ENCODE data around the gene MSS51.

MSS51 gene

DNA sequence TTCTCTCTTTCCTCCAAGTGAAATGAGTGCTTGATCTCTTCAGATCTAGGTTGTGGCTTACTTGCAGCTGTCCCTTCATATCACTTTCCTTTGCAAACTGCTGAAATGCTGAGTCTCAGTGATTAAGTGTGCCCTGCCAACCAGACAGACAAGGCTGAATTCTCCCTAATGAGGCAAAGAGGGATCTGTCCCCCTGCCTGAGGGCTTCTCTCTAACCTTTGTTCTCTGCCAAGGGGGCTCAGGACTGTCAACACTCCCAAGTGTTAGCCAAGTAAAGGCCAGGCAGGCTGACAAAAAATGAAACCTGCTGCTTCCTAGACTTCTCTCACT lies at the start of gene MSS51:
MSS51 (minus strand) TSS at position 24 of the 330 bp plus-strand sequence. CDS start 5,277 bp downstream, outside the sequence.
- no peak for DNase-seq

DNA sequence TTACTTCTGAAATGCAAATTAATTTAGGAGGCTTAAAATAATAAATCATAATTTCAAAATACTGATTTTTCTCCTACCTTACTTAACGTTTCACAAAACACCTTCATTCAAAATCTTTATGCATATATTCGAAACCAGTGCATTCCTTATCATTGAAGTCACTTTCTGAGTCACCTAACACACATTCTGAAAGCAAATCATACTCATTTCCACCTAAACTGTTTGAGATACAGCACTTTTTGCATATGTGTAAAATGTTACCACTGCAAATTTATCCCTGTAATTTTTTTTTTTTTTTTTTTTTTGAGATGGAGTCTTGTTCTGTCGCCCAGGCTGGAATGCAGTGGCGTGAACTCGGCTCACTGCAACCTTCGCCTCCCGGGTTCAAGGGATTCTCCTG lies 46.8 kb upstream of the MSS51 start:
- no peak for DNase-seq

DNA sequence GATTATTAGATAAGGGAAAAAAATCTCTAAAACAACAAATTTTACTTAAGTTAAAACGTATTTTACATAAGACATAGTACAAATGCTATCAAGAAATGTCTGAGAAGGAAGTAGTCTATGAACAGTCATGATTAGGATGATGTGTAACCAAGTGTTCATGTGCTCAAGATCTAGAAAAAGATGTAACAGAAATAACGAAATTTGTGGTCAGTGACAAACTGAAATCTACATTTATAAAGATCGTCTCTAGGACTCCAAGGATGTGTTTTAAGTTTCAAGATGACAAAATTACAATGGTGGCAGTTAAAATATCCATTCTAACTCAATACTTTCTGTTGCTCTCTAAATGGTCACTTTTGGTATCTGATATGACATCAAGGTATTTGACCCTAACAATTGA lies 45.3 kb upstream of the MSS51 start:
- DNase-seq, result no peak

DNA sequence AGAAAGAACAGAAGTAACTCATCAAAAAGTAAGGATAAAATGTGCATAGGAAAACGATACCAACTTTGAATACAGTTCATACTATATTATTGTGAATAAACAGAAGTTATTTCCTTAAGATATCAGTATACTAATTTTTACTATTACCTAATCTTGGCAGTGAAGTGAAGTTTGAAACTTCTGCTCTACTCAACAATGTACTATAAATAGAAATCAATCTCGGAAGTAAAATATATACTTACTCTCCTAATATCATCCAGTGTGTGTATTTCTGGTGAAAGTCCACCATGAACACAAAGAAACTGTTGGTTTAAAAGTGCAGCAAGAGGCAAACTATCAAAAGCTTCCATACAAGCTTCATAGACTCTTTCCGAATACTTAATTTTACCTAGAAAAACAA lies 37.9 kb upstream of the MSS51 start:
- DNase-seq, result no peak

DNA sequence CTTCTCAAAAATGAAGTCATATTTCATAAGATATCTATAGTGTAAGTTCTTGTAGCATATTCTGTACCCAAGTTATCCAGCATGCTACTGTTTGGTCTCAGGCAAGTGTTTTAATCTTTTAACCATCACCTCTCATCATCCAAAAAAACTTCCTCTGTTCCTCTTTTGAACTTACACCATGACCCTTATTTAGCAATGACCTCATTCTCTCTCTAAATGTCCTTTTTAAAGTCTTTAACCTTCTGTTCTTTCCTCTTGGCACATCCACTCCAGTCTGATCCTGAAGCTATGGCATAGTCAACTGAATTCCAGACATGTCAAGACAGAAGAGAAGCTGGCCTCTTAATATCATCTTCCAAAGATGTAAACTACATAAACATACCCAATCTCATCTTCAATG lies 36.2 kb upstream of the MSS51 start:
- no peak for DNase-seq

DNA sequence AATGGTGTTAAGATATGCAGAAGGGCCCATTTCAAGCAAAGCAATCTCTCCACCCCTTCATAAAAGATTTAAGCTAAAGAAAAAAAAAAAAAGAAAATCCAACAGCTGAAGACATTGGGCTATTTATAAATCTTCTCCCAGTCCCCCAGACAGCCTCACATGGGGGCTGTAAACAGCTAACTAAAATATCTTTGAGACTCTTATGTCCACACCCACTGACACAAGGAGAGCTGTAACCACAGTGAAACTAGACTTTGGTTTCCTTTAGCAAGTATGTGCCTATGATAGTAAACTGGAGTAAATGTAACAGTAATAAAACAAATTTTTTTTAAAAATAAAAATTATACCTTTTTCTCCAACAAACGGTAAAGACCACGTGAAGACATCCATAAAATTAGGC lies 33.8 kb upstream of the MSS51 start:
- no peak for DNase-seq

DNA sequence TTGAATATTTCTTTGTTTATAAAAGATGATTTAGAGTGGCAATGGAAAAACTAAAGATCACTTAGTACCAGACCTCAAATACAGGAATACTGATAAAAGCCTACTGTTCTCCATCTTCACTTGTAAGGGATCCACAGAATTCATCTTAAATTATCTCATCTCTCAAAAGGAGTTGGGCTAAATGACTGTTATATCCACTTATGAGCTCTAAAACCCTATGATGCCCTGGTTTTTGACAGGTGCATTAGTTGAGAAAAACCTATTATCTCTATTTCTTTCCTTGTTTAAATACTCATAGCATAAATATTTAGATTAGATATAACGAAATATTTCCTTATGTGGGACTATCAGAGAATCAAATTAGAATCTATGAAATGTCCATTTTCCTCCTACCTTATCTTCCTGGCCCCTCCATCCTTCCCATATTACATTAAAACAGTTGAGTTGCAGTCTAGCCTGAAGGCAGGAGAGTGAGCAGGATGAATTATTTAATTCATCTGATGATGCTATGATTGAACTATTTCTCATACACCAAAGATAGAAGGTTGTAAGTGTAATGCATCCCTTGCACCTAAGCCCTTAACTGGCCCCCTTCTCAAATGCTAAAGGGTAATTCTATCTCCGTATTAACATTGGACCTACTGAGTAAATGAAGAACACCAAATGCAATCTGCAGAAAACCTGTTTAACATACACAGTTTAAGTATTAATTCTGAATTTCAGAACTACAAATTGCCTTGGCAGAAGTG lies 32.8 kb upstream of the MSS51 start:
- DNase-seq, result no peak

DNA sequence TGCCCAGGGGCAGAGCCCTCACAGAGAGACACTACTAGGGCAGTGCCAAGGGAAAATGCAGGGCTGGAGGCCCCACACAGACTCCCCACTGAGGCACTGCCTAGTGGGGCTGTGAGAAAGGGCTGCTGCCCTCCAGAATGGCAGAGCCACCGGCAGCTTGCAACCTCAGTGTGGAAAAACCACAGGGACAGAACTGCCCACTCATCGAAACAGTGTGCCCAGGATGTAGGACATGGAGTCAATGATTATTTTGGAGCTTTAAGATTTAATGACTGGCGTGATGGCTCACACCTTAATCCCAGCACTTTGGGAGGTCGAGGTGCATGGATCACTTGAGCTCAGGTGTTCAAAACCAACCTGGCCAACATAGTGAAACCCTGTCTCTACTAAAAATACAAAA lies 27.5 kb upstream of the MSS51 start:
- no peak for DNase-seq

DNA sequence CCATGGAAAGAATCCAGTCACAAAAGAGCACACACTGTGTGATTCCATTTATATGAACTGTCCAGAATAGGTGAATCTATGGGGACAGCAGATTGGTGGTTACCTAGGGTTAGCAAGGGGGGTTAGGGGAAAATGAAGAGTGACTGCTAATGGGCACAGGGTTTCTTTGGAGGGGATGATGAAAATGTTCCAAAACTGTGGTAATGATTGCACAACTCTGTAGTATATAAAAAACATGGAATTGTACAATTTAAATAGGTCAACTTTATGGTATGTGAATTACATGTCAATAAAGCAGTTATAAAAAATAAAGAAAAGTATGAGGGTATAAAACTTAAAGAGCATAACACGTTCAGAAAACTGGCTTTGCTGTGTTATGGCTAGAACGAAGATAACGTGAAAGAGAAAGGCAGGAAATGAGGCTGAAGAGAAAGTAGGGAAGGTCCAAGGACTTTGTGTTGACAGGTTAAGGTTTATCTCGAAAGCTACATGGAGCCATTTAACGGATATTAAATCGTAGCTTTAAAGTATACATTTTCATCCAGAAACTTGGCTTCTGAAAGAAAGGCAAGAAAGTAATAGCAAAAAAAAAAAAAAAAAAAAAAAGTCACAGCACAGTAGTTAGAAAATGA lies 26.4 kb upstream of the MSS51 start:
- DNase-seq, result no peak

DNA sequence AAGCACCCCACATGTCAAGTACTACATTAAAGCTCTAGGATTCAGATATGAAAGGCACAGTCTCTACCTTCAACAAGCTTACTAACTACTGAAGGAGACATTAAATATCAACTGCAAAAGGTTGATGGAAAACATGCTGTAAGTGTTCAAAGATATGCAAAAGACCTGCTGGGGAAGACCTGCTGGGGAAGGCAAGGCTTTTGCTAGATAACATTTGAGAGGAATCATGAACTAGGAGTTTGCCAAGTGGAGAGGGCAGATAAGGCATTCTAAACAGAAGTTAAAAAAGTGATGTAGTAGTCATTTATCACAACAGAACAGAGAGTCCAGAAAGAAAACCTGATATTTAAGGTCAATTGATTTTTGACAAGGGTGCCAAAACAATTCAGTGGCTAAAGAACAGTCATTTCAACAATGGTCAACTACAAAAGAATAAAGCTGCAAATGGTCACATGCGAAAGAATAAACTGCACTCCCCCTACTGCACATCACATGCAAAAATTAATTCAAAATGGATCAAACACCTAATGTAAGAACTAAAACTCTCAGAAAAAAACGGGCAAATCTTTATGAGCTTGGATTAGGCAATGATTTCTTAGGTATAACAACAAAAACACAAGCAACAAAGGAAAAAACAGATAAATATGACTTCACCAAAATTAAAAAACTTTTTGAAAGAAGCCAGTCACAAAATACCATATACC lies 23.0 kb upstream of the MSS51 start:
- no peak for DNase-seq

DNA sequence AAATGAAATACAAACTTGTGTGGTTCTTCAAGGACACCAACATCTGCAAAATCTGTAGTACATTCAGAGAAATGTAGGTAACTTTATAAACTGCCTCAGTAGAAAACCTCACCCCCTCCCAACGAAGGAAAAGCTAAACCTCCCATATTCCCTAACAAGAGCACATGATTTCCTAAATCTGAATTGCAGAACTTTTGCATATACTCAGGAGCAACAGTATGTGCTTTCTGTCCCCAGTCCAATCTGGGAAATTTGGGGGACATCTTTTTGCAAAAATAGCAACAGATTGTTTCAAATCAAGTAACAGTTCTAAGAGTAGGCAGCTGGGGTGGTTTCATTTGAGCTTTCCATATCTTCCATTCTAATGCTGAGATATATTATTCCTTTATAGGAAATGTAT lies 15.8 kb upstream of the MSS51 start:
- no peak for DNase-seq

DNA sequence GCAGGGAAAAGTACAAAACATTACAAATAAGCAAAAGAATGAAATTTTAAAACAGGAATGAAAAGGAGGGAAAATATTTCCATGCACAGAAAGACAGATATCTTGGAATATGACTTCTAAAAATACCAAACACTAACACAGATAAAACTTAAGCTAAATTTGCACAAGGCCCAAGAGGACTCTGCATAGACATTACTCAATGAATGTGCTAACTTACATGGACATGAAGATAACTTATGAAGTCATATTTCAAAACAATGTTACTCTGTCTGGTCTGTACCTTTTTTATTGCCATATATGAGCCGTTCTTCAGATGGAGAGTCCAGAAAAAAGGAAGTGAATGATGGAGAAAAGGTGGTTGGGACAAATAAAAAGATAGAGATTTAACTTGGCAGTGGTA lies 15.0 kb upstream of the MSS51 start:
- DNase-seq, result no peak

DNA sequence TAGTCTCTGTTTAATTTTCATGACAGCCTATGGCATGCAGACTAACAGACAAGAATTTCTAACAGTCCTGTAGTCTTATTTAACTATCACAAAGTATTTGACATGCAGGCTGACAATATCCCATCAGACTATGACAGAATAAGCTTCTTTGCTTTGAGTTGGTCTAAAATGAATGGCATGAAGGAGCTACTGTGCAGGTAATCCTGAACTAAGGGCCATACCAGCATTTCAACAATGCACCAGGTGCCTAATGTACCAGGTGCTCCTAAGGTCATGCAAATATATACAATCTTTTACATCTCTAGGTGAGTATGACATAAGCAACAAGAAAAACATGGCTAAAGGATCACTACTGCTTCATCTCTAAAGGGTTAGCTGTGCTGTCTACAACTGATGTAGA lies 13.6 kb upstream of the MSS51 start:
- DNase-seq, result no peak

DNA sequence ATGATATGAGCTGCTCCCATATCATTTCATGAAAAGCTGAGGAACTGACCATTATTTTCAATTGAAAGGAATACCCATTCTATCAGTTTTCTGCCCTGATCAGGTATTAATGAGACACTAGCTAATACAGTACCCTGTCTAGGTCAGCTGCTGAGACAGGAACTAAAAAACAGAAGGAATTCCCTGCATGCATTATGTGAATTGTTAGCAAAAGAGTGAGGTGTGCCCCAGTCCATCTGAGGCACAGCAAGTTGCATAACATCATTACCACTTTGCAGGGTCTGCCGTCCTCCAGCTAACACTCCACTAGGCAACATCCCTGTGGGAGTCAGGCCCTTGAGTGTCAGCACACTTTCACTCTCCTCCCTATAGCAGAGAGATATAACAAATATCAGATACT lies 11.1 kb upstream of the MSS51 start:
- DNase-seq, result no peak

DNA sequence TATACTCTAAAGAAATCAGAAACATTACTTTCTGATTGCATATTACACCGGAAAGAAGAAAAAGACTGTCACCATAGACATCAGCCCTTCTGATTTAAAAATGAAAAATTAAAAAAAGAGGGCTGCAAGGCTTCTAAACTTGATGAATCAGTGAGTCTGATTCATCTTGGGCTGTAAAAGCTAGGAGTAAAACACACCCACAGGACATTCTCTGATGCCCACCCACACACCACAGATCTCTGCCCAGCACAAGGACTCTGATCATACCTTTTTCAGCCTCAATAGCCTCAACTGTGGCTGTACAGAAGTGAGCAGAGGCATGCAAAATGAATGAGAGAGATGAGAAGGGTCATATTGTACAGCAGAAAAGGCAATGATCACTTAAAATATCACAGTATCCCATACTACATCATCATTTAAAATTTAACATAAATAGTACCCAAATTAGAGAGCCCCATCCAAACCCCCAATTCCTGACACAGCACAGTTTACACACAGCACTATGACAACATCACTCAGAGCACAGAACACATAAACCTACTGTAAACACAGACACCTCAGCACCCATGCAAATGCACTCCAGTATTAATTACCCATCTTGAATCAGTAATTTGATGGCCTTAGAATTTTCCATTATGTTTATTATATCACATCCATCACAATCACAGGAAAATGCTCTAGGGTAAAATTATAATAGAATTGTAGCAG lies 6.4 kb upstream of the MSS51 start:
- DNase-seq, result no peak

DNA sequence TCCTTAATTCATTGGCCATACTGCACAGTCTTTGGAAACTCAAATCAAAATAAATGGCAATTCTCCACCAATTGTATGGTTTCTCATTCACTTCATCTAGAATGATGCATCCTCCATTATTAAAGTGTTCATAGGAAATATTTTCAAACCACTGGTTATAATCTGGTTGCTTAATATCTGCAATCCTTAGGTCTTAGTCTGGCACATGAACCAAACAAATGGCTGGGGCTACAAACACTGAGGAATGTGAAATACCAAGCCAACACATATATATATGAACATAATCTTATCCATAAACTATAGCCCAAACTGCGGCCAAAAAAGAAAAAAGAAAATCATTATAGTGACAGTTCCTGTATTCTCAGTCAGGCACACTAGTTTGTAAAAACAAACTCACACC lies 5.7 kb upstream of the MSS51 start:
- DNase-seq, result no peak

DNA sequence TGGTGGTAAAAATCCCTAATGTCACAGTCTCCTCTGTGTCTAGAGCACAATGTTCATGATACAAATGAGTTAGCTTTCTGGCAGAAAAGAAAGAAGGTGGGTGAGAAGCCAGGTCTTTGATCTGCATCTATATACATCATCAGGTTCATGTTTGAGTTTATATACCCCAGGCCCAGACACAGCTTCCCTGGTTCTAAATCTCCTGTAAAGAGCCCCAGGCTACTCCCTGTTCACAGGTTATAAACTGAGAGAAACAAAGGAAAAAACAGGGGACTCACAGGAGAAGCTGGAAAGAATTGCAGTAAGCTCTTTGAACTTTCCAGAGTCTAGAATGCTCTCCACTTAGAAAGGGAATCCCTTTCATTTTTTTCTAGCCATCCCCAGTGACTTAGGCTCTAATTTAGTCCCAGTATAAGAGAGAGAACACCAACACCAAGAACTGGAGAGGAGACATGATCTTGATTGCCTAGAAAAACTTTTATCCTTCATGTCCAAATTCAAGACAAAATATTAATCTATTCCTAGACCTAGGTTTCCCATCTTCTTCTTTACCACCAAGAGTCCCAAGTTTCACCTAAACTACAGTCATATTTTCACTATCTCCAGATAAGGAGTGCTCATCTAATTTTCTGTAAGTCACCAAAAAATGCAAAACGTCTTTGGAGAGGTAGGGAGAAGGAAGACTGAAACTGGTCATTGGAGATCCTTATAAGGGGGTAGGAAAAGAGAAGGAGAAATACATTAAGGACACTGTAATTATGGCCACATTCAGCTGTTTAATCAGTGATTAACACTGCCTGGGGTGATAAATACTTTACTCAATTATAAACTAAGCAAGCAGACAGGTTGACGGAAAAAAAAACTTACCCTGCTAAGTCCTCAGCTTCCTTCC lies 469 bp downstream of the MSS51 start:
- no peak for DNase-seq

DNA sequence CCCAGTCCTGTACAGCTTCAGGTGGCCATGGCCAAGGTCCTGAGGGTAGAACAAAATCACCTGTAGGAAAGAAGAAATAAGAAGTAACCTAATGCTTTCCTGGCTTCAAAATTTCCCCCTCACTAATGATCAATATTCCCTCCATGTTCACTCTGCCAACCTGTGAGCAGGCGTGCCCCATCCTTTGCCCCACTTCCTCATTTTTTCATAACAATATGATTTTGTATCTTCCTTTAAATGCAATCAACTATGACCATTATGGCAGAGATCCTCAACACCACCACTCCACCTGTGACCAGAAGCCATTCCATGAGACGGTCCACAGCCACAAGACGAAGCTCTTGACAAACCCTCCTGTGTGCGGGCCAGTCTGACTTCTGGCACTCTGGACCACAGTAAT lies 7.0 kb downstream of the MSS51 start:
- no peak for DNase-seq

DNA sequence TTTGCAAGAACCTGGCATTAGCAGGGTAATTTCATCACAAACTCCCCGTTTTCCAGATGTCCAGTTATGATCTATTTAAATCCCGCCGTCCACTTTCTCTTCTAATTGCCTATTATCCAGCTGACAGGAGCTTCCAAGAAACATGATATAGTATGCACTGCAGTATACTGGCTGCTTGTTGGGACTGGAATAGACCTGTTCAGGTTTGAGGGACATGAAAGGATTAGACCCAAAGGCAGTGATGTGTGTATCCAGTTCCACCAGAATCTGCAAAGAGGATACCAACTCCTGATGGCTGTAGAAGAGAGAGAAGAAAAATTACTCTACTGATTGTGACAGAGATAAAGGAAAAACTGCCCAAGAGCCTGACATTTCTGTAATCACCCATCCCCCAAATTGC lies 8.9 kb downstream of the MSS51 start:
- no peak for DNase-seq

DNA sequence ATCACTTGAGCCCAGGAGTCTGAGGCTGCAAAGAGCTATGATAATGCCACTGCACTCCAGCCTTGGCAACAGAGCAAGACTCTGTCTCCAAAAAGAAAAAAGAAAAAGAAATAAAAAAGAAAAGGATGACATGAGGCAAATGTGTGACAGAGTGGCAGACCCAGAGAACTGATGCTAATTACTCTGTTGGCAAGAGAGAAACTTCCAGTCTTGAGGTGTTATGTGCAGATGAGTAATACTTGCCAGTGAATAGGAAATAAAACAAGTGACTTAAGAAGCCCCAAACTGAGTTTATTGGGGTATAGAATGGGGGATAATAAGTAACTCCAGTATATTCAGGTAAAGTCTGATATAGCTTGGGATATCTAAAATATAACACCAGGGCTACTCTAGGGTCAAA lies 10.1 kb downstream of the MSS51 start:
- DNase-seq, result no peak

DNA sequence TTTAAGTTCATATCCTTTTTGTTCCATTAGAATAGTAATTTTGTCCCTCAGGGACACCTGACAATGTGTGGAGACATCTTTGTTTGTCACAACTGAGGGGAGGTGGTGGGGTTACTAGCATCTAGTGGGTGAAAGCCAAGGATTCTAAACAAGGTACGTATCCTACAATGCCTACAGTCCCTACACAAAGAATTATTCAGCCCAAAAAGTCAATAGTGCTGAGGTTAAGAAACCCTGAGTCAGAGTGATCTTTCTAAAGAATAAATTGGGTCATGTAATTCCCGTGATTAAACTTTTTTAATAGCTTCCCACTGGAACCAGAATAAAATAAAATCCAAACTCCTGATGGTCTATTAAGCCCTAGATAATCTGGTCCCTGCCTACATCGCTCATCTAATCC lies 16.8 kb downstream of the MSS51 start:
- no peak for DNase-seq

DNA sequence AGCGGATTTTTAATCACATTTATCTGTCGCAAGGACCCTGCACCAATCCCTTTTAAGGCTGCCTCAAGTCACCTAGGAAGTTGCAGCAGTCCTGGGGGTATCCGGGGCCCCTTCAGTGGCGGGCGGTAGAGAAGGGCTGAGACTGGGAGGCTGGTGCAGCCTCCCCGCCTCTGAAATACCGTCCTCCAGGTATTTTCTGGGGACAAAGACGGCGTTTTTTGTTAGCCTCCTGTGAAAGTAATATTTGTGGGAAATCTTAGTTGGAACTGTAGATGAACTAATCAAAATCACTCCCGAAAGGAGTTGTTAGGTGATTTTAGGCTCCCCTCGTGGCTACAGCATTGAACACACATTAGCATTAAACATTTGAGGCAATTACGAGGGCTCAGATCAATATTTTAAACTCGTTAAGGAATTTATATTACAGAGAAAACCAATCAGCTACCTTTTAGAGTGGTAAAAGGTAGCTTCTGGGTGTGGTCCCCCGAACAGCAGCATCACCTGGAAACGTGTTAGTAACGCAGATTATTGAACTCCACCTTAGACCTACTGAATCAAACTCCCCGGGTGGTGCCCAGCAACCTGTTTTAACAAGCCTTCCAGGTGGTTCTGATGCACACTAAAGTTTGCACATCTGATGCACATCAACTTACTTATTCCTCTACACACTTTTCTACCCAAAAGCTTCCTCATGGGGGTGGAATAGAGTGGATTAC lies 19.0 kb downstream of the MSS51 start:
- no peak for DNase-seq

Data from NCI-H187 treated with DMSO at 0.1 percent for 48 hours (cell line).